ENCODE data around the gene GPR4. TPM values are rescaled to one million over a fixed set of nuclear protein-coding genes. Genes with fewer than 3 reads are reported as not detected.

Gene GPR4
- total RNA-seq, 6 donors from 2014 or later: 1.0 to 22.1 (median 6.8) TPM

DNA sequence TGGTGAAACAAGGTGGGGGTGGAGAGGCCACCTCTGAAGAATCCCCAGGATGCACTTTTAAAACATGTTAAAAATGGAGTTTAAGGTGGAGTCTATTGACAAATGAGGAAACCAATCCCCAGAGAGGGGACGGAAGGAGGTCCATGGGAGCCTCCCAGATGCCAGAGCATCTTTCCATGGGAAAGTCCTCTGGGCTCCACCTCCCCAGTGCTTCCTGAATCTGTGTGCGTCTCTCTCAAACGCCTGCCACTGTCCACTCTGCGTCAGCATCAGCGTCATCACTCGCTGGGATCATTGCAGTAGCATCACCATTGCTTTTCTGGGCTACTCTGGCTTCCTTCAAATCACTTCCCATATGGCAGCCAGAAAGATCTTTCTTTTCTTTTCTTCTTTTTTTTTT, 6.2 kb downstream of the GPR4 start:
- H3K27me3 ChIP-seq: peaks cover 0 to 18% (median 5%) of the 10 kb centered on the region in 4 donors
- peaks cover 0 to 10% (median 3%) of the 10 kb centered on the region in 4 donors for H3K36me3 ChIP-seq
- peak overlapping the region in 2 of 4 donors; percentile 39 to 40 for H3K27ac ChIP-seq
- 57 to 67% methylated on average over 6 of the region's 6 CpGs for WGBS, 2 donors
- TF ChIP-seq POLR2A (IDR thresholded peaks at IDR 0.05) (no peak), POLR2AphosphoS5 (IDR thresholded peaks at IDR 0.05) (no peak), EP300 (IDR thresholded peaks at IDR 0.05) (no peak), CTCF (IDR thresholded peaks at IDR 0.05) (no peak)
- H3K4me1 ChIP-seq: peaks cover 12 to 66% (median 50%) of the 10 kb centered on the region in 4 donors
- no peak for DNase-seq
- no peak overlapping the region for H3K4me3 ChIP-seq
- H3K9me3 ChIP-seq: no peaks in the 10 kb centered on the region
- ATAC-seq (ENCODE audit: low FRiP score in 2 of 2): no peak

DNA sequence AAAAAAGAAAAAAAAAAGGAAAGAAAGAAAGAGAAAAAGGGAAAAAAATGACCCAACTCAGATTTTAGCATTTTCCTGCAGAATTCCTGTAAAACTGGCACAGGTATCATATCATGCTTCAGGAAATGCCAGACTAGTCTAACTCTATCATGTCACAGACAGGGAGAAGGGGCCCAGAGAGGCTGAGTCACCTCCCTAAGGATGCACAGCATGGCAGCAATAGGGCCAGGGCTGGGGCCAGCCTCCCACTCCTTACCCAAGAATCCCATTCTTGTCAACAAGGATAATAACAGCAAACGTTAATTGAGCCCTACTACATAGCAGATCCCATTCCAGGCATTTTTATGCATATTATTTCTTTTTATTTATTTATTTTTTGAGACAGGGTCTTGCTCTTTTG, 8.5 kb downstream of the GPR4 start:
- no peak overlapping the region for H3K4me3 ChIP-seq
- peaks cover 0 to 7% (median 2%) of the 10 kb centered on the region in 4 donors for H3K27me3 ChIP-seq

GRCh38 chr19:45592366-45592765, 9.6 kb downstream of the GPR4 start:
- WGBS, 2 donors: 13 to 20% methylated on average over 4 of the region's 4 CpGs
- TF ChIP-seq CTCF (IDR thresholded peaks at IDR 0.05) (no peak), POLR2AphosphoS5 (IDR thresholded peaks at IDR 0.05) (no peak), EP300 (IDR thresholded peaks at IDR 0.05) (no peak), POLR2A (IDR thresholded peaks at IDR 0.05) (no peak)
- no peak for ATAC-seq (ENCODE audit: low FRiP score in 2 of 2)

More for the DNA sequence above, 8.5 kb downstream of the GPR4 start:
- Histone ChIP-seq H3K9me3 (no peaks in the 10 kb centered on the region), H3K4me1 (peaks cover 6 to 50% (median 41%) of the 10 kb centered on the region in 4 donors), H3K36me3 (peaks cover 0 to 25% (median 4%) of the 10 kb centered on the region in 4 donors), H3K27ac (no peak overlapping the region)
- DNase-seq (no peak), ATAC-seq (ENCODE audit: low FRiP score in 2 of 2) (no peak)
- TF ChIP-seq POLR2A (IDR thresholded peaks at IDR 0.05) (no peak), CTCF (IDR thresholded peaks at IDR 0.05) (no peak), EP300 (IDR thresholded peaks at IDR 0.05) (no peak), POLR2AphosphoS5 (IDR thresholded peaks at IDR 0.05) (no peak)
- WGBS, 2 donors: 11 to 14% methylated on average over 1 of the region's 1 CpG

GRCh38 chr19:45591638-45592005, 10.4 kb downstream of the GPR4 start:
- no peaks in the 10 kb centered on the region for H3K9me3 ChIP-seq
- H3K27me3 ChIP-seq: peaks cover 0 to 2% (median 0%) of the 10 kb centered on the region in 4 donors
- ATAC-seq (ENCODE audit: low FRiP score in 2 of 2) (no peak), DNase-seq (peak in 1 of 2 donors; percentile 57)
- H3K27ac ChIP-seq: peak overlapping the region in 3 of 4 donors; percentile 0 to 76 (median 16)
- H3K36me3 ChIP-seq: peaks cover 0 to 27% (median 4%) of the 10 kb centered on the region in 4 donors
- WGBS, 2 donors: 85 to 90% methylated on average over 16 to 21 of the region's 21 CpGs
- H3K4me1 ChIP-seq: peaks cover 0 to 31% (median 23%) of the 10 kb centered on the region in 4 donors
- H3K4me3 ChIP-seq: no peak overlapping the region
- TF ChIP-seq EP300 (IDR thresholded peaks at IDR 0.05): no peak
- no peak for TF ChIP-seq CTCF (IDR thresholded peaks at IDR 0.05)
- TF ChIP-seq POLR2AphosphoS5 (IDR thresholded peaks at IDR 0.05): no peak
- TF ChIP-seq POLR2A (IDR thresholded peaks at IDR 0.05): no peak

More at GRCh38 chr19:45592366-45592765, 9.6 kb downstream of the GPR4 start:
- peaks cover 0 to 39% (median 30%) of the 10 kb centered on the region in 4 donors for H3K4me1 ChIP-seq
- no peaks in the 10 kb centered on the region for H3K9me3 ChIP-seq
- H3K4me3 ChIP-seq: no peak overlapping the region
- H3K36me3 ChIP-seq: peaks cover 0 to 27% (median 4%) of the 10 kb centered on the region in 4 donors
- H3K27me3 ChIP-seq: peaks cover 0 to 2% (median 0%) of the 10 kb centered on the region in 4 donors
- DNase-seq: no peak
- peak overlapping the region in 3 of 4 donors; percentile 0 to 76 (median 16) for H3K27ac ChIP-seq

Measured in upper lobe of left lung (tissue), 6 donors.